Measurements from ENCODE around the gene CCT7. TPM values are rescaled to one million over a fixed set of nuclear protein-coding genes. Genes with fewer than 3 reads are reported as not detected.

Gene CCT7
- 178 TPM for total RNA-seq

DNA sequence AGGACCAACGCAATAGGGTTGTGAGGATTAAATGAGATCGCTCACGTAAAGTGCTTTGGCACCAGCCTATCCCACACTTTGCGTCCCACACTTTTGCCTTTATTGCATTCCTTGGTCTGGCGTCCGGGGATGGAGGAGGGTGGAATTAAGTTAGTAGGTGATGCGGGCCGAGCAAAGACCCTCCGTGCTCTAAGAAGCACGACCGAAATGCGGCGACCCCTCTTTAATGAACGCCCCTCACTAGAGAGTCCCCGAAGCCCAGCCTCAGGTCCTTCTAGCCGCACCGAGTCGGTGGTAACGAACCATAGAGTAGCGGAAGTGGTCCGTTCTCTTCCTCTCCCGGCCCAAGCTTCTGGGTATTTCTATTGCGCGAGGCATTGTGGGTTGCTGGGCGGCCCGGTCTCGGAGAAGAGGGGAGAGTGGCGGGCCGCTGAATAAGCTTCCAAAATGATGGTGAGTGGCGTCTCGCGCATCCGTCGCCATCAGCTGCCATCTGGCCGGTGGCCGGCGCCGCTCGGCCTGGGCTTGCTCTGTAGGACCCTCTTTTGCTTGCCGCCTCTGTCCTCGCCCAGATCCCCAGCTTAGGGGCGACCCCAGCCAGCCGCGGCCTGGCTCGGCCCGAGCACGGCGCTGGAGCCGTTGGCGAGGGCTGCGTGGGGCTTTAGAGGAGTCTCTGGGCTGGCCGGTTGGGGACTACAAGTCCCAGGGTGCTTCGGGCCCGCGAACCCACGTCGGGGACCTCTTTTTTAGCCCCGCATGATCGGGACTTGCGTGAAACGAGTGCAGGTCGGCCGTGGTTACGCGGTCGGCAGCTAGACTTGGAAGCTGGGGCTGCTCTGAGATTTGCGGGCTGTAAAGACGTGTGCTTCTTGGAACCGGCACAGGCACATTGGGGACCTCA is at the start of gene CCT7:
TSS of gene CCT7 (plus strand) at position 377 of the 901 bp plus-strand sequence. CDS start at position 448, 71 bp downstream.

DNA sequence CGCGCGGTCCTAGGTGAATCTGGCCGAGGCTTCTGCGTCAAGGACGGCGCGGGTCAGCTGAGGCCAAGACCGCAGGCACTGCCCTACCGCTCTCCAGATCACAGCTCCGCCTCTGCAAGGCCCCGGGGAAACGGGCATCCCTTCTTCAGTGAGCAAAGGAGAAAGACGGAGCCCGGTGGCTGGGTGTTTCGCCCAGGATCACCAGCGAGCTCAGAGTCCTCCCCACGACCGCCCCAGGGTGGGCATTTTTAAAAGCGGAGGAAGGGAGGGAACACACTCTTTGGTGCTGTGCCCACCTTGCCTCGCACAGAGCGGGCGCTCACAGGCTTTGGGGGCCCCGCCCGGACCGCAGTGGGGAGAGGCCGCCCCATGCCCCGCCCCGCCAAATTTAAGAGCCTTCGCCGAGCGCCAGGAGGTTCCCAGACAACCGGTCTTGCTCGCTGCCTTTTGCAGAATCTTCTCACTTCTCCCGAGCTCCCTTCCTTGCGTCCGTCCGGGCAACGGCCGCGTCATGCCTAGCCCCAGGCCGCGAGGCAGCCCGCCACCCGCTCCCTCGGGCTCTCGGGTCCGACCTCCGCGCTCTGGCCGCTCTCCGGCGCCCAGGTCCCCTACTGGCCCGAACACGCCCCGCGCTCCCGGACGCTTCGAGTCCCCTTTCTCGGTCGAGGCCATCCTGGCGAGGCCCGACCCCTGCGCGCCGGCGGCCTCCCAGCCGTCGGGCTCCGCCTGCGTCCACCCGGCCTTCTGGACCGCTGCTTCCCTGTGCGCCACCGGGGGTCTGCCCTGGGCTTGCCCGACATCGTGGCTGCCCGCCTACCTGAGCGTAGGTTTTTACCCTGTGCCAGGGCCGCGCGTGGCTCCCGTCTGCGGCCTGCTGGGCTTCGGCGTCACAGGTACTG is 31.7 kb upstream of the CCT7 start, which contains the start of gene NOTO:
TSS of gene NOTO (plus strand) at position 419 of the 899 bp plus-strand sequence. CDS start at position 512, 93 bp downstream.

GRCh38 chr2:73214120-73215035 is 19.7 kb upstream of the CCT7 start, which contains the start of gene SMYD5:
TSS of gene SMYD5 (plus strand) at chr2:73214245. CDS start at chr2:73214267, 22 bp downstream.

DNA sequence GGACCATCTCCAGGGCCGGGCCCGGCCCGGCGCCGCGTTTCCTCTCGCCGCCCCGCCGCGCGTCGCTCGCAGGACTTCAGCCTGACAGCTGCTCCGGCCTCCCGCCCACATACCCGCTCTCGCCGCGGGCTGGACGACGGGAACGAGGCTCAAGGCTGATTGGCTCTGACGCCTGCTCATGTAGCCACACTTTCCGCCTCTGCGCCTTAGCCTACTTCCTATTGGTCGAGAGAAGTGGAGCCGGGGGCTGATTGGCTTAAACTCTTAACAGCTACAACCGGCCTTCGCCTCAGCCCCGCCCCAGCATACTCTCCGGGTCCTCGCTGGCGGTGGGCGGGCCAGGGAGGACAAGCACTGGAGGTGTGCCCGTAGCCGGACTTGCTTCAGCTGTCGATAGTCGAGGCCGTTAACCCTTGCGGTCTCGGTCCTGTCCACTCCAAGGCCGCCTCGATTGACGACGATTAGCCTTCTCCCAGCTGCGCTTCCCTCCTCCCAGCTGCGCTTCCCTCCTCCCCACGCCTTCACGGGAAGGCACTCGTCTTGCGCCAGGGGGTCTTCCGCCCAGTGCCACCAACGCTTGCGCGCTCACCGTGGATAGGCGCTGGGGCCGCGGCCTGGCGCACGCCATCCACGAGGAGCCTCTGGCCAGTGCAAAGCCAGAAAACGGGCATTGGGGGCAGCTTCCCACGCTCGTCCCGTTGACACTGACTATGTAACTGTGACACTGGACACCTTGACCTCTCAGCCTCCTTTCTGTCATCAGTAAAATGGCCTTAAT is 765 bp upstream of the CCT7 start, which contains the start of gene PRADC1:
TSS of gene PRADC1 (minus strand) at position 86 of the 778 bp plus-strand sequence. CDS start at position 7, 79 bp downstream.

DNA sequence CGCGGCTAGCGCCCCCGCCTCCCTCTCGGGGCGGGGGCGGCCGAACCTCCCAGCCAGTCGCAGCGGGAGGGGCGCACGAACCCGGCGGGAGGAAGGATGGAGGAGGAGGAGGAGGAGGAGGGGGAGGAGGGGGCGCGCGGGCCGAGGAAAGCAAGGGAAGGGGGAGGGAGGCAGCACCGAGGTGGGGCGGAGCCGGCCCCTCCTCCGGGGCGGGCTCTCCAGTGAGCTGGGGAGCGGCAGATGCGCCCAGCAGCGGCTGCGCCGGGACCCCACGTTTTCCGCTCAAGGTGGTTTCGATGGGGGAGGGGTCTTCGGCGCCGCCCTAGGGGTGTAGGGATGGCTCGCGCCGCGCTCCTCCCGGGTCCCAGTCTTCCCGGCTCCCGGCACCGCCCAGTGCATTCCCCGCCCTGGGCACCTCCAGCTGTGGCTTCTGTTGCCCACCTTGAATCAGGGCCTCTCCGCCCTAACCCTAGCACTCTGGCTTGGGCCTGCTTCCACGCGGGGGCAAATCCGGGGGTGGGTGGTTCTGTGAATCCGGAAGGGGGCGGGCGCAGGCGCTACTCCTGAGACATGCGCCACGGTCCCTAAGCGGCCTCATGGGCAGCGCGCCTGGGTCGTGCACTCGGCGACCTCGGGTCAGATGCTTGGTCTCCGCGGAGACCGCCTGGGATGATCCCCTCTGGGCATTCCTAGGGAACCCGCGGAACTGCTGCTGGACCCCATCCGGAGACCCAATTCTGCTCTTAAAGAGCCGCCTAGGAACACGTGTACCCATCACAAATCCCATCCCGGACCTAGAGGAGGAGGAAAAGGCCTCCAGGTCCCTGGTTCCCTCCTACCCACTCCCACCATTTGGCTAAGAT is 50.4 kb downstream of the CCT7 start, which contains the start of gene FBXO41:
TSS of gene FBXO41 (minus strand) at position 183 of the 863 bp plus-strand sequence. CDS start 14,848 bp downstream, outside the sequence.

DNA sequence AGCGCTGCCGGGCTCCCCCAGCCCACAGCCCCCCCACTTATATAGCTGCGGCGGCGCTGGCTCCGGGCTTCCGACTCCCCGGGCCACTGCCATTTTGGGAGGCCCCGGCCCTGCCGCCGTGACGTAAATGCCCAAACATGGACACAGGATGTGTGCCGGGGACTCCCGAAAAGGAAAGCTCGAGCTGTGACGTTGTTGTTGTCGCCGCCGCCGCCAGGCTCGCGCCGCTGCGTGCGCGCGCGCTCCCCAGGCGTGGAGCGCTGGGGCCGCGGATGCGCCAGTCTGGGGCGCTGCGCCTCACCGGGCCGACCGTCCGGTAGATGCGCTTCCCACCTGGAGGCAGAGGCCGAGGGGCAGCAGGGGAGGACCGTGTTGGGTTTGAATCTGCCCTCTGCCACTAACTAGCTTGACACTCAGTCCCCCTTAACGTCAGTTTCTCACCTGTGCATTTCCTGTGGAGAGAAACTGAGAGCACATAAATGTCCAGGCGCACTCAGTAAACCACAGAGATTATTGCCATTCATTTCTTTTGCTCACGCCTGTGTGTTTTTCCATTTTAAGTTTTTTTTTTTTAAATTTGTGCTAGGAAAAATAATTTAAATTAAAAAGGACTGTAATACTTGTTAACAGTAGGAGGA is 59.5 kb downstream of the CCT7 start, which contains the start of gene EGR4:
TSS of gene EGR4 (minus strand) at position 15 of the 638 bp plus-strand sequence. CDS start 231 bp downstream, outside the sequence.

Other genes starting within 250 kb of the CCT7 start
- gene SFXN5, start 162.6 kb upstream of the CCT7 start, total RNA-seq, result 13.2 TPM
- gene RAB11FIP5, start 121.4 kb upstream of the CCT7 start, total RNA-seq, result 17.6 TPM
- not detected for gene NOTO, start 31.7 kb upstream of the CCT7 start, total RNA-seq
- gene SMYD5, start 20.1 kb upstream of the CCT7 start, total RNA-seq, result 21.8 TPM
- gene PRADC1, start 1.1 kb upstream of the CCT7 start, total RNA-seq, result 17.0 TPM
- gene FBXO41, start 50.2 kb downstream of the CCT7 start, total RNA-seq, result 6.7 TPM
- gene EGR4, start 59.2 kb downstream of the CCT7 start, total RNA-seq, result not detected
- gene ALMS1, start 151.5 kb downstream of the CCT7 start, total RNA-seq, result 87.4 TPM

Measured in camera-type eye (tissue), 1 donor.